HS-27A (cell line): ENCODE measurements around the gene NRSN2.

Experiments
- DNase-seq: peaks from one replicate; pipeline ENCODE4 v3.0.0-alpha.2; 2012; ENCODE audit warnings: low read depth, missing footprints

NRSN2 gene

DNA sequence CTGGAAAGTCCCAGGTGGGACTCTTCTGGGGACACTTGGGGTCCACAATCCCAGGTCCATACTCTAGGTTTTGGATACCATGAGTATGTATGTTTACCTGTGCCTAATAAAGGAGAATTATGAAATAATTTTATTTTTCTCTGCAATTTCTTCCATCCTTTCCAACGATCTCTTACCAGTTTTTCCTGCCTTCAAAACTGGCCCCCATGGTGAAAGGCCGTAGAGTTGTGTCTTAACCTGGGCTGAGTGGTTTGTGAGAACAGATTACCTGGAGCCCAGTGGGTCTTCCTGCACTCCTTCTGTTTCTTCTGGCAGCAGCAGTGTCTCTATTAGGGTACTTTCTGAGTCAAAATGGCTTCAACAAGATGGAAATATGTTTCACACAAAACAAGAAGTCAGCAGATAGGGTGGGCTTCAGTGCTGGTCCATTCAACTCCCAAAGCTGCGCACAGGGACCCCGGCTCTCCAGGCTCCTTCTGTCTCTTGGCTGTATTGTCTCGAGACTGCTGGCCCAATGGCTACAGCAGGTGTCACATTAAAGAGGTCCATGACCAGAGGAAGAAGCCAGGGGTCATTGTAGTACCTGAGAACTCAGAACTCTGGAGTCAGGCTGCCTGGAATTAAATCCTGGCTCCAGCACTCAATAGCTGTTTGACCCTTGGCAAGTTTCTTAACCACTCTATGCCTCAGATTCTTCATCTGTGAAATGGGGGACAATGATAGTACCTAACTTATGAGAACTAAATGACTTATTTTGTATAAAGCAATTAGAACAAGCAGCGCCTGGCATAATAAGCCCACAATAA, 50.7 kb downstream of the NRSN2 start:
- no peak for DNase-seq

DNA sequence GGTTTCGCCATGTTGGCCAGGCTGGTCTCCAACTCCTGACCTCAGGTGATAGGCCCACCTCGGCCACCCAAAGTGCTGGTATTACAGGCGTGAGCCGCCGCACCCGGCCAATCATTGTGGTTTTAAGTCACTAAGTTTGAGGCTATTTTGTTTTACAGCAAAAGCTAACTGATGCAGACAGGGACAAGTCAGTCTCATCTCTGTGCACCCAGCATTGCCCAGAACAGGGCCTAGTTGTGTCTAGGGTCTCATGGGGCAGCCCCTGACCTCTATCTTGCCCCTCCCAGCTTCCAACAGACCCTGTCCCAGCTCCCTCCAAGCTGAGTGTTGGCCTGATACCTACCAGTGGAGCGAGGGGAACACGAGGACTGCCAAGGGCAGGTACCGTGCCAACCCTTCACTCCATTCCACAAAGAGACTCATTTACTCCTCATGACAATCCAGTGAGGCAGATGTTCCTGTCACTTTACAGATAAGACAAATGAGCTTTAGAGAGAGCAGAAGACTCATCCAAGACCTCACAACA, 52.3 kb downstream of the NRSN2 start:
- DNase-seq = no peak

DNA sequence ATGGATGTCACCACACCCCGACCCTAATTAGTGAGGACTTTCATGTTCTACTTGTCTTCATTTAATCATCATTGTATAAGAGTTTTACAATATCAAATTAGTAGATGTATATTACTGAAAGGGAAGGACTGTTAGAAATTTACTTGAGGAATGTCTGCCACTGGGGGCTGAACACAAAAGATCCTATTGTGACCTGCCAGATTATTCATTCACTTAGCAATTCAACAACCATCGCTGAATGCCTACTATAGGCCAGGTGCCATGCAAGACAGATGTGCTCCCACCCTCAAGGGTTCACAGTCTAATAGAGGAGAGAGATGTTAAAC, 53.2 kb downstream of the NRSN2 start:
- no peak for DNase-seq

DNA sequence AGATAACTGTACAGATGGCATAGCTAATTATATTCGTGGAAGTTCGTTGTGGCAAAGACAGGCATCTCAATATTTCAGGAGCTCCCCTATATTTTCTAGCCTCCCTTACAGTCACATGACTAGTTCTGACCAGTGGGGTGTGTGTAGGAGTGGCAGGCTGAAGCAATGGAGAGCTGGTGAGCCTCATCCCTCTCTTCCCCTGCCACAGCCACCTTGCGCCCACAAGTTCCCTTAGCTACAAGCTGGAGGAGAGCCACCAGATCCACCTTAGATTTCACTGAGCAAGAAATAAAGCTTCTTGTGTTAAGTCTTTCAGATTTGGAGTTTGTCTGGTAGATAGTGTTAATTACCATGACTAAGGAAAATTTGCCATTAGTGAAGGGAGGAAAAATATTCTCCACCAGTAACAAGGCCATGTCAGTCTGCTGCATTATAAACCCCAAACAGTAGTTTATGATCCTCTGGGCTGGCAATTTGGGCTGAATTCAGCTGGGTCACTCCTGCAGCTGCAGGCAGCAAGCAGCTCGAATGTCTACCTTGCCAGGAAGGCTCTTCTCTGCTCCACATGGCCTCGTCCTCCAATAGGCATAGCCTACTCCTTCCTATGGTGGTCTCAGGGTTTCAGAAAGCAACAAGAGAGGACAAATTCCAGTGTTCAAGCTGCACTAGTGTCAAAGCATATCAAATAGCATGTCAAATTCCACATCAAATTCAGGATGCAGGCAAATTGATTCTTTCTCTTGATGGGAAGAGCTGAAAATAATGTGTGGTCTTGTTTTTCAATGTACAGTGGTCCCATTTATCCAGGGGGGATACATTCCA, 53.8 kb downstream of the NRSN2 start:
- no peak for DNase-seq

DNA sequence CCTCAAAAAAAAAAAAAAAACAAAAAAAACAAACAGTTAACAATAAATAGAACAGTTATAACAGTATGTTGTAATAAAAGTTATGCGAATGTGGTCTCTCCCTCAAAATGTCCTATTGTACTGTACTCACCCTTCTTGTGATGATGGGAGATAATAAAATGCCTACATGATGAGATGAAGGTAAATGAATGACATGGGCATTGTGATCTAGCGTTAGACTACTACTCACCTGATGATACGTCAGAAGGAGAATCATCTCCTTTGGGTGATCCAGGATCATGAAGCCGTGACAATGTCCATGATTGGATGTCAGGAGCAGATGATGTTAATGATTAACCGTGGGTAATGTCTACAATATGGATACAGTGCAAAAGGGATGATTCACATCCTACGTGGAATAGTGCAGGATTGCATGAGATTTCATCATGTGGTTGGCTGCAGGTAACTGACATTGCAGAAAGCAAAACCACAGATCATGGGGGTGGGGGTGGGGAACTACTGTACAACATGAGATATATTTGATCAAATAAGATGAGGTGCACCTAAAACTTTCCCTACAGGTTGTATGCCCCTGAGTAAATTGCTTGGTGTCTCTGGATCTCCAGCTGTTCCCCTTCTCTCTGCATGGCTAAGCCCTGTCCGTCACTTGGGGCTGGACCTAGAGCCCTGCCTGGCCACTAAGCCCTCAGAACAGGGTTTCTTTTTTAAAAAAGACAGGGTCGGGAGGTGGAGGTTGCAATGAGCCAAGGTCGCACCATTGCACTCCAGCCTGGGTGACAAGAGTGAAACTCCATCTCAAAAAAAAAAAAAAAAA, 55.0 kb downstream of the NRSN2 start:
- no peak for DNase-seq

DNA sequence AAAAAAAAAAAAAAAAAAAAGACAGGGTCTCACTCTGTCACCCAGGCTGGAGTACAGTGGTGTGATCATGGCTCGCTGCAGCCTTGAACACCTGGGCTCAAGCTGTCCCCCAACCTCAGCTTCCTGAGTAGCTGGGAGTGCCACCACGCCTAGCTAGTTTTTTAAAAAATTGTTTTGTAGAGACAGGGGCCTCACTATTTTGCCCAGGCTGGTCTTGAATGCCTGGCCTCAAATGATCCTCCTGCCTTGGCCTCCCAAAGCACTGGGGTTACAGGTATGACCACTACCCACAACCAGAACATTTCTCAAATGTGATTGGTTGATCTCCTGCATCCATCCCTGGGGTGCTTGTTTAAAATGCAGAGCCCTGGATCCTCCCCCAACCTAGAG, 55.6 kb downstream of the NRSN2 start:
- DNase-seq = no peak

DNA sequence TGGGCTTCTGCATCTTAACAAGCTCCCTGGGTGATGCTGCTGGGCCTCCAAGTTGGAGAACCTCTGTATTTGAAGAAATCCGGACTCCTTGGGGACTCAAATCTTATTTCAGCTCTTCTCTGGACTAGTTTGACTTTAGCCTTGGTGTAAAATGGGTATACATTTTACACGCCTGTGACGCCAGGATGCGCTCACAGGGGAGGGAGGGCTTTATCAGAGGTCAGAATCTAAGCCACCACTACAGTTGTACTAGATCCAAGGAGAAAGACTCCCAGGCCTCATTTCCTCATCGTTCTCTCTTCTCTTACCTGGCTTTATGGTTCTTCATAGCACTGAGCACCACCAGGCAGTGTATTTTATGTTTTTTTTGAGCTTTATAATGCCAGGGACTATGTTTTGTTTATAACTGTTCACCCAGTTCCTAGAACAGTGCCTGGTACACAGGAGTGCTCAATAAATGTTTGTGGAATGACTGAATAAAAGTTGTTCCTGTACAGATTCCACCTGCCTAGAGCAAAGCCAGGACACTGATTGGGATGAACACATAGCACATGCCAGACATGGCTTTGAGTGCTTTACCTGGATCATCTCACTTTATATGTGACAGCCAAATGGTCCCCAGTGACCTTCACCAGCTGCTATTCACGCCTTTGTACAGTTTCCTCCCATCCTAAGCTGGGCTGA, 56.1 kb downstream of the NRSN2 start:
- no peak for DNase-seq

DNA sequence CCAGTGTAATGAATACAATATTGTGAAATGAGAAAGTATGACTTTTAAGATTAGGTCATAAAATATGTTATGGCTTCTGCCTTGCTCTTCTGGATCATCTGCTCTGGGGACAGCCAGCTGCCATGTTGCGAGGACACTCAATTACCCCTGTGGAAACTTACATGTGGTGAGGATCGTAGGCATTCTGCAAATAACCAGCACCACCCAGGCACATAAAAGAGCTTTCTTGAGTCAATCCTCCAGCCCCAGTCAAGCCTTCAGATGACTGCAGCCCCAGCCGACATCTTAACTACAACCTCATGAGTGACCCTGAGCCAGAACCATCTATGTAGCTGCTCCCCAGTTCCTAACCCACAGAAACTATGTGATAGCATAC, 56.7 kb downstream of the NRSN2 start:
- DNase-seq = no peak

DNA sequence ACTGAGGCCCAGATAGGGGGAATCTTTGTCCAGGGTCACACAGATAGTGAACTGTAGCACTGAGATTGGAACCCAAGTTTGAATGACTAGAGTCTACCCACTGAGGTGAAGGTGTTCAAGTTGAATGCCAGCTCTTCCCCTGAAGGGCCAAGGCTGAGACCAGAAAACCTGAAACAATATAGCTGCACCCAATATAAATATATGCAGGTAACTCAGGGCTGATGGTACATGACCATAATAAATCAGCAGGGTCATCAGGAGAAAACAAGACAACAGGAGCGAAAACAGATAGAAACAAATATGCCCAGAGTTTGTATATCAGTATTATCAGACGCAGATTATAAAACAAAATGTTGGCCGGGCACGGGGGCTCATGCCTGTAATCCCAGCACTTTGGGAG, 57.2 kb downstream of the NRSN2 start:
- DNase-seq = no peak
